Panc1 (cell line): ENCODE measurements around the gene DAB1.

ENCODE experiments used
- POLR2AphosphoS5 ChIP-seq: IDR thresholded peaks from 2 replicates; pipeline ENCODE4 v1.6.1; 2012; ENCODE audit warnings: mild to moderate bottlenecking, low read depth, low read length, moderate library complexity
- REST ChIP-seq, 2 experiments: IDR thresholded peaks; 2 replicates each; pipeline ENCODE4 v1.6.1; 2011 to 2012; ENCODE audit warnings: low read depth in 2 of 2, control low read depth in 1 of 2, low read length in 1 of 2, mild to moderate bottlenecking in 1 of 2, moderate library complexity in 1 of 2; ENCODE audit not compliant: insufficient read depth in 1 of 2
- TCF7L2 ChIP-seq: IDR thresholded peaks from 2 replicates; pipeline ENCODE4 v1.6.1; 2011; ENCODE audit warnings: mild to moderate bottlenecking, low read depth, low read length, inconsistent platforms
- TF ChIP-seq, protein P1 (sequence below): fragments of 450-650 bp; IDR thresholded peaks from 2 replicates; pipeline ENCODE4 v1.5.1; 2017; ENCODE audit warnings: mild to moderate bottlenecking

DNA sequence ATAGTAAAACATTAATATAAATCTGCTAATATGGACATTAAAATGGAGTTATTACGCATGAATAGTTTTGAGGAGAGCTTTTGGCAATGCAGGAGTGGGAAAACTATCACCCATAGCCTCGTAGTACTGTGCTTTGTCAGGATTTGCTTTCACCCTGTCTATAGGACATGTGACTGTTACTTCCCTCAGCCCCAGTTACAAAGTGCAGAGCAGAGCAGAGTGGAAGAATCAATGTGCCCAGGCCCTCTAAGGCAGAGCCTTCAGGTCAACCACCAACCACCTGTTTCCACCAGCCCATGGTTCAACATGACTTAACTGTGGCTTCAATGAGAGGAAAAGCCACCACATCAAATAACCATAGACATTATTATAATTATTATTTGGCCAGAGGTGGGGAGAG, 389.1 kb downstream of the DAB1 start:
- TF ChIP-seq, protein P1, sequence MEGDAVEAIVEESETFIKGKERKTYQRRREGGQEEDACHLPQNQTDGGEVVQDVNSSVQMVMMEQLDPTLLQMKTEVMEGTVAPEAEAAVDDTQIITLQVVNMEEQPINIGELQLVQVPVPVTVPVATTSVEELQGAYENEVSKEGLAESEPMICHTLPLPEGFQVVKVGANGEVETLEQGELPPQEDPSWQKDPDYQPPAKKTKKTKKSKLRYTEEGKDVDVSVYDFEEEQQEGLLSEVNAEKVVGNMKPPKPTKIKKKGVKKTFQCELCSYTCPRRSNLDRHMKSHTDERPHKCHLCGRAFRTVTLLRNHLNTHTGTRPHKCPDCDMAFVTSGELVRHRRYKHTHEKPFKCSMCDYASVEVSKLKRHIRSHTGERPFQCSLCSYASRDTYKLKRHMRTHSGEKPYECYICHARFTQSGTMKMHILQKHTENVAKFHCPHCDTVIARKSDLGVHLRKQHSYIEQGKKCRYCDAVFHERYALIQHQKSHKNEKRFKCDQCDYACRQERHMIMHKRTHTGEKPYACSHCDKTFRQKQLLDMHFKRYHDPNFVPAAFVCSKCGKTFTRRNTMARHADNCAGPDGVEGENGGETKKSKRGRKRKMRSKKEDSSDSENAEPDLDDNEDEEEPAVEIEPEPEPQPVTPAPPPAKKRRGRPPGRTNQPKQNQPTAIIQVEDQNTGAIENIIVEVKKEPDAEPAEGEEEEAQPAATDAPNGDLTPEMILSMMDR, result no peak
- TF ChIP-seq POLR2AphosphoS5 (no peak), TCF7L2 (no peak), REST (IDR thresholded peaks at IDR 0.05; ENCODE audit: insufficient read depth in 1 of 2, low read depth in 2 of 2, low read length in 1 of 2) (no peak)
